Raji (cell line): ENCODE measurements around the gene CA9.
A peak's percentile ranks its signal among the peaks of the same experiment; 100 is the strongest.

Experiments
- POLR2A ChIP-seq: IDR thresholded peaks from 2 replicates; pipeline ENCODE4 v1.6.1; 2011; ENCODE audit warnings: low read depth, low read length, control low read depth; ENCODE audit not compliant: insufficient read depth

The CA9 gene

DNA sequence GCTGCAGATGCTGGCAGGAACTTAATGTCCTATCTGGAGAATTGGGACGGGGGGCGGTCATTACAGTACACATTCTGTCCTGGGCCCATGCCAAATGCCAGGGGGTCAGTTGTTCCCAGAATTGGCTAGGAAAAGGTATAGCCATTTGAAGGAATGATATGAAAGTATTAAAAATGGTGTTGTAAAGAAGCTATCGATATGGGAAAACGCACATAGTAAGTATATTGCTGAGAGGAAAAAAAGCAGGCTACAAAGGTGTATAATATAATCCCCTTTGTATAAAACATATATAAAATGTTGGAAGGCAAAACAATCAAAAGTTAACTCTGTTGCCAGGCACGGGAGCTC is 8.3 kb upstream of the CA9 start:
- no peak for TF ChIP-seq POLR2A

DNA sequence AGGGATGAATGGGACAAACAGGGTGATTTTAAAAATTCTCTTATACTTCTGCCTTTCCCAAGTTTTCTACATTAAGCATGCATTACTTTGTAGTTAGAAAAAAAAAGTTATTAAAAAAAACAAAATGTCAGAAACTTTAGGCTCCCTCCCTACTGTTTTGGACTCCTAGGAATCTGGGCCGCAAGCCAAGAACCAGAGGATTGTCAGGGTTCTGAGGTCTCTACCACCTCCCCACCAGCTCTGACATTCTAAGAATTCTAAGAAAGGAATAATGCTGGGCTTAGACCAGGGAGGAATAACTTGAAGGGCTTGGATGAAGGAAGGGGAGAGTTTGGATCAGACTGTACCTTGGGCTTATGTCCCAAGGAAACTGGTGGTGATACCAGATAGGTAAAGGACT is 7.7 kb upstream of the CA9 start:
- TF ChIP-seq POLR2A, result no peak

DNA sequence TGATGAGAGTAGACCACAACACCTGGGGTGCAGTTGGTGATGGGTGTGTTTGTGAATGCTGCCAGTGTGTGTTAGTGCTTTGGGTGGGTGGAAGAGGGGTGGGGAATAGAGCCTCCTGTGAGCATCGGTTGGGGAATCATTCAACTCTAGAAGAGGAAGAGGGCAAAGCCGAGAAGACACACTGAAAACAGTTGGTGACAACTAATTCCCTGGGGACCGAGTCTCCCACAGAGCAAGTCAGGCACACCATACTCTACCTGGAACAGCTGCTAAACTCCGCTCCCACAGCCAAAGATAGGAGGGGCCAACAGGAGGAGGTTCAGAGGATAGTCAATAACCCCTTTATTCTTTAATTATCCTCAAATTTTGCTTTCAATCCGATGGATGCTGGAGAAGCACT is 7.2 kb upstream of the CA9 start:
- TF ChIP-seq POLR2A, result no peak

DNA sequence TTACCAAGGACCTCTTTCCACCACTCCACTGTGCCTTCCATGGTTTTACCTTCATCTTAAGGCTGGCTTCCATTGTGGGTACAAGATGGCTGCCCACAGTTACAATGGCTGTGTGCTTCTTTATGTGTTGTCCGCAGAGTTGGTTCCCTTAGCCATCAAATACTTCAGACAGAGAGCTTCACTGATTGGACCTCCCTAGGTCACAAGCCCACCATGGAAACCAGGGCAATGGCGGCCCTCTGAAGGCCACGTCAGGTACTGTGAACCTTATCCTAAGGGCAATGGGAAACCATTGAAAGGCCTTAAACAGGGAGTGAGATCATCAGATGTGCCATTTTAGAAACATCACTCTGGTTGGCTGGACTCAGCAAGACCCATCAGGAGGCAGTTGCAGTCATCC is 5.8 kb upstream of the CA9 start:
- no peak for TF ChIP-seq POLR2A

DNA sequence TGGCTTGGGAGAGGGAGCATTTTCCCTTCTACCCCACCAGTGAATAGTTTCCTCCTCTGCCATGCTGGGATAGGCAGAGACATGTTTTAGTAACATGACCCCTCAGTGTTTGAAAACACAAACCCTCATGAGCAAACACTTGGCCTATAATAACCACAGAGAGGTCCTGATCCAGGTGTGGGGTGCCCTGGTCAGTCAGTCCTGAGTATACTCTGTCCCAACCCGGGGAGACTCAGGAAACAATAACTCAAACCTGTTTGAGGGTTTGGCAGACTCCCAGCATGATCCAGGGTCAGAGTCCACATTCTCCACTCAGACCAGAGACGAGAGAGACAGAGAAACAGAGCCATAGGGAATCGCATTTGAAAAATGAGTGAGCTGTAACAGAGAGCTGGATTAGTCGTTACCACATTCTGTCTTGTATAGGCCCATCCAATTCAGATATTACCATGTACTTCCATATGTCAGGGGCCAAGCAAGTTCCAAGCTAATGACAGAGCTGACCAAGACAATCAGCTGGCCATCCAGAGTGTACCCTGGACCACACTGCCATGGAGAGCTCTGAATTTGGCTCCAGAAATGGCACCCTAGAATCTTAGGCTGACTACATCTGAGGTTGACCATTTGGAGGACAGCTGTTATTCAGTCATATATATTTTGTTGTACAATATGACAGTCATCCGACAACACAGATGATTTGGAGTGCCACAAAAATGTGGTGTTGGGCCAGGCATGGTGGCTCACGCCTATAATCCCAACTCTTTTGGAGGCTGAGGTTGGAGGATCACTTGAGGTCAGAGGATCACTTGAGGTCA is 4.2 kb upstream of the CA9 start:
- TF ChIP-seq POLR2A, result no peak

DNA sequence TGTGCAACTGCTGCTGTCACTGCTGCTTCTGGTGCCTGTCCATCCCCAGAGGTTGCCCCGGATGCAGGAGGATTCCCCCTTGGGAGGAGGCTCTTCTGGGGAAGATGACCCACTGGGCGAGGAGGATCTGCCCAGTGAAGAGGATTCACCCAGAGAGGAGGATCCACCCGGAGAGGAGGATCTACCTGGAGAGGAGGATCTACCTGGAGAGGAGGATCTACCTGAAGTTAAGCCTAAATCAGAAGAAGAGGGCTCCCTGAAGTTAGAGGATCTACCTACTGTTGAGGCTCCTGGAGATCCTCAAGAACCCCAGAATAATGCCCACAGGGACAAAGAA is 265 bp downstream of the CA9 start:
- TF ChIP-seq POLR2A, result no peak

DNA sequence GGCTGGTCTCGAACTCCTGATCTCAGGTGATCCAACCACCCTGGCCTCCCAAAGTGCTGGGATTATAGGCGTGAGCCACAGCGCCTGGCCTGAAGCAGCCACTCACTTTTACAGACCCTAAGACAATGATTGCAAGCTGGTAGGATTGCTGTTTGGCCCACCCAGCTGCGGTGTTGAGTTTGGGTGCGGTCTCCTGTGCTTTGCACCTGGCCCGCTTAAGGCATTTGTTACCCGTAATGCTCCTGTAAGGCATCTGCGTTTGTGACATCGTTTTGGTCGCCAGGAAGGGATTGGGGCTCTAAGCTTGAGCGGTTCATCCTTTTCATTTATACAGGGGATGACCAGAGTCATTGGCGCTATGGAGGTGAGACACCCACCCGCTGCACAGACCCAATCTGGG is 1.5 kb downstream of the CA9 start:
- no peak for TF ChIP-seq POLR2A

DNA sequence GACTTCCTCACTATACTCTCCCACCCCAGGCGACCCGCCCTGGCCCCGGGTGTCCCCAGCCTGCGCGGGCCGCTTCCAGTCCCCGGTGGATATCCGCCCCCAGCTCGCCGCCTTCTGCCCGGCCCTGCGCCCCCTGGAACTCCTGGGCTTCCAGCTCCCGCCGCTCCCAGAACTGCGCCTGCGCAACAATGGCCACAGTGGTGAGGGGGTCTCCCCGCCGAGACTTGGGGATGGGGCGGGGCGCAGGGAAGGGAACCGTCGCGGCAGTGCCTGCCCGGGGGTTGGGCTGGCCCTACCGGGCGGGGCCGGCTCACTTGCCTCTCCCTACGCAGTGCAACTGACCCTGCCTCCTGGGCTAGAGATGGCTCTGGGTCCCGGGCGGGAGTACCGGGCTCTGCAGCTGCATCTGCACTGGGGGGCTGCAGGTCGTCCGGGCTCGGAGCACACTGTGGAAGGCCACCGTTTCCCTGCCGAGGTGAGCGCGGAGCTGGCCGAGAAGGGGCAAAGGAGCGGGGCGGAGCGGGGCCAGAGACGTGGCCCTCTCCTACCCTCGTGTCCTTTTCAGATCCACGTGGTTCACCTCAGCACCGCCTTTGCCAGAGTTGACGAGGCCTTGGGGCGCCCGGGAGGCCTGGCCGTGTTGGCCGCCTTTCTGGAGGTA is 2.1 kb downstream of the CA9 start:
- TF ChIP-seq POLR2A, result no peak

DNA sequence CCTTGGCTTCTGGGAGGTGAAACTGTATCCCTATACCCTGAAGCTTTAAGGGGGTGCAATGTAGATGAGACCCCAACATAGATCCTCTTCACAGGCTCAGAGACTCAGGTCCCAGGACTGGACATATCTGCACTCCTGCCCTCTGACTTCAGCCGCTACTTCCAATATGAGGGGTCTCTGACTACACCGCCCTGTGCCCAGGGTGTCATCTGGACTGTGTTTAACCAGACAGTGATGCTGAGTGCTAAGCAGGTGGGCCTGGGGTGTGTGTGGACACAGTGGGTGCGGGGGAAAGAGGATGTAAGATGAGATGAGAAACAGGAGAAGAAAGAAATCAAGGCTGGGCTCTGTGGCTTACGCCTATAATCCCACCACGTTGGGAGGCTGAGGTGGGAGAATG is 5.4 kb downstream of the CA9 start:
- no peak for TF ChIP-seq POLR2A

DNA sequence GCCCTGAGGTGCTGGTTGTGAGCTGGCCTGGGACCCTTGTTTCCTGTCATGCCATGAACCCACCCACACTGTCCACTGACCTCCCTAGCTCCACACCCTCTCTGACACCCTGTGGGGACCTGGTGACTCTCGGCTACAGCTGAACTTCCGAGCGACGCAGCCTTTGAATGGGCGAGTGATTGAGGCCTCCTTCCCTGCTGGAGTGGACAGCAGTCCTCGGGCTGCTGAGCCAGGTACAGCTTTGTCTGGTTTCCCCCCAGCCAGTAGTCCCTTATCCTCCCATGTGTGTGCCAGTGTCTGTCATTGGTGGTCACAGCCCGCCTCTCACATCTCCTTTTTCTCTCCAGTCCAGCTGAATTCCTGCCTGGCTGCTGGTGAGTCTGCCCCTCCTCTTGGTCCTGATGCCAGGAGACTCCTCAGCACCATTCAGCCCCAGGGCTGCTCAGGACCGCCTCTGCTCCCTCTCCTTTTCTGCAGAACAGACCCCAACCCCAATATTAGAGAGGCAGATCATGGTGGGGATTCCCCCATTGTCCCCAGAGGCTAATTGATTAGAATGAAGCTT is 6.1 kb downstream of the CA9 start:
- TF ChIP-seq POLR2A, result no peak

DNA sequence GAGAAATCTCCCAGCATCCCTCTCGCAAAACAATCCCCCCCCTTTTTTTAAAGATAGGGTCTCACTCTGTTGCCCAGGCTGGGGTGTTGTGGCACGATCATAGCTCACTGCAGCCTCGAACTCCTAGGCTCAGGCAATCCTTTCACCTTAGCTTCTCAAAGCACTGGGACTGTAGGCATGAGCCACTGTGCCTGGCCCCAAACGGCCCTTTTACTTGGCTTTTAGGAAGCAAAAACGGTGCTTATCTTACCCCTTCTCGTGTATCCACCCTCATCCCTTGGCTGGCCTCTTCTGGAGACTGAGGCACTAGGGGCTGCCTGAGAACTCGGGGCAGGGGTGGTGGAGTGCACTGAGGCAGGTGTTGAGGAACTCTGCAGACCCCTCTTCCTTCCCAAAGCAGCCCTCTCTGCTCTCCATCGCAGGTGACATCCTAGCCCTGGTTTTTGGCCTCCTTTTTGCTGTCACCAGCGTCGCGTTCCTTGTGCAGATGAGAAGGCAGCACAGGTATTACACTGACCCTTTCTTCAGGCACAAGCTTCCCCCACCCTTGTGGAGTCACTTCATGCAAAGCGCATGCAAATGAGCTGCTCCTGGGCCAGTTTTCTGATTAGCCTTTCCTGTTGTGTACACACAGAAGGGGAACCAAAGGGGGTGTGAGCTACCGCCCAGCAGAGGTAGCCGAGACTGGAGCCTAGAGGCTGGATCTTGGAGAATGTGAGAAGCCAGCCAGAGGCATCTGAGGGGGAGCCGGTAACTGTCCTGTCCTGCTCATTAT is 6.8 kb downstream of the CA9 start:
- peak; percentile 50 for TF ChIP-seq POLR2A

DNA sequence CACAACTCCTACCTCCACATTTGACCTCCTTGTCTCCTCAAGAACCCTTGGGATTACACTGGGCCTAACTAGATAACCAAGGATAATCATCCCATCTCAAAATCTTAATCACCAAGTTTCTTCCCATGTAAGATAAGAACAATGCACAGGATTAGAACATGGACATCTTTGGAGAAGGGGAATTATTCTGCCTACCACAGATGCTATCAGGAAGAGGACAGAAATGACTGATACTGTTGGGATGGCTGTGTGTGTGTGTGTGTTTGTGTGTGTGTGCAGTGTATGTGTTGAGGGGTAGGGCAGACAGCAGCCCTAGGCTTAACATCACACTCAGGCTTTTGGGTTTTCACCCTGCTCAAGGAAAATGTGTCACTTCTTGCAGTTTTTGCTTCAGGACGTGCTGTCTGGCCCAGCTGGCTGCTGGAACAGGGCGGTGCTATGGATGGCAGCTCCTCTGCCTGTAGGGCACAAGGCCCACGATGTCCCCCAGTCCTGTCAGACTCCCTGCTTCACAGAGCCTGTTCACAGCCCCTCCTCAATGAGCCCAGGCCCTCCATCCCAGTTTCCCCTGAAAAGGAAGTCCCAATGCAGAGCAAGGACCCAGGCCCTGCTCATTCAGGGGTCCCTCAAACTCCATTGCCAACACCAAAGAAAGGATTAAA is 7.7 kb downstream of the CA9 start:
- TF ChIP-seq POLR2A, result no peak

DNA sequence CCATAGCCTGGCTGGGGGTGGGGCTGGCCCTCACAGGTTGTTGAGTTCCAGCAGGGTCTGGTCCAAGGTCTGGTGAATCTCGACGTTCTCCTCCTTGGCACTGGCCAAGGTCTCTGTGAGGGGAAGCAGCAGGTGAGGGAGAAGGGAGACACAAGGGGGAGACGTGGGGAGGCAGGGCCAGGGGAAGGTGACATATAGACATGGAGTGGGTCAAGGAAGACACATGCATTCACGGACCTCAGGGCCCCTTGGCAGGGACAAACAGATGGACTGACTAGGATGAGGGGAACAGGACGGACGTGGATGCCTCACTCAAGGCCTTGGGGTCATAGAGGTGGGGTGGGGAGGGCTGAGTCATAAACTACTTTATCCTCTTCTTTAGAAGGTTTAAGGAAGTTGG is 8.3 kb downstream of the CA9 start:
- TF ChIP-seq POLR2A, result no peak

DNA sequence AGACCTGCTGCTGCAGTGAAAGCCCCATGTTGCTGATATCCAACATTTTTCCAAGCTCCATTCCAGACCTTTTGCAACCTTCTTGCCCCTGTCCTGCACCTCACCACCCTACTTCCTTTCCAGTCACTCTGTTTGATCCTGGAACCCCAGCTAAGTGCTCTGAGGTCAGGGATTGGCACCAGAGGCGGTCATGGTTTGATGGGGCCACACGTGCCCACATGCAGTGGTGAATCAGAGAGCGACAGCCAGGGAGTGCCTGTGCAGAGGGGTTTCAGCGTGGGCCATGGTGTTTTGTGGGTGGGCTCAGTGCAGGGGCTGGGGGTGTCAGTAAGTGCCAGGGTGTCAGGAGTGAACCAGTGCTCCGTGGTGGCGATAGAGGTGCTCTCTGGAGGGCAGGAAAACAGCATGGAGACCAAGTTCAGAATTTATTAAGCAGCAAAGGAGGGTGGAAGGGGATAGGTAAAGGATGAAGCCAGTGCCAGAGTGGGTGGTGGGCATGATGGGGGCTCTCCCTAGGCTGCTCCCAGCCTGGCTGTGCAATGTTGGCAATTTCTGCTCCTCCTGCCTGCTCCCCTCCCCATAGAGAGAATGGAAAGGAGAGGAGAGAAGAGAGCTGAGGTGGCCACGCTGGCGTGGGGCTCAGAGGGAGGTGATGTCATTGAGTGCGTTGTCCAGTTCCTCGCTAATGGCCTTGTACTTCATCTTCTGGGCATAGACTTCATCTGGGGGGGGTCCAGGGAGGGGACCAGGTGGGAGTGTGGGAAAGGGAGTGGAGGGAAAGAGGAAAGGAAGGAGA is 9.0 kb downstream of the CA9 start:
- TF ChIP-seq POLR2A, result no peak

DNA sequence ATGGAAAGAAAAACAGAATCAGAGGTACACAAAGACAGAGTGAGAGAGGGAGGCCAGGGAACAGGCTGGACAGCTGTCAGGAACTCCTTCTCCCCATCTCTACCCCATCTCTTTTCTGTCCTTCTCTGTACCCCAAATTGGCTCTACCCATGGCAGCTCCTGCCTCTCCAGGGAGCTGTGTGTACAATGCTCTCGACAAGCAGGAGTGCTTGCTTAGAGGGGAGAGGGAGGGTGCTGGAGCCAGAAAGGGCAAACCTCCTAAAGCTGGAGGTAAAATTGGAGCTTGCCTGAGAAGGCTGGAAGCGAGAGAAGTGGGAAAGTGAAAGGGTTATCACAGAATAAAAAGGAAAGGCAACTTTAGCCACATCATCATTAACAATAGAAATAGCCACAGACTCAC is 9.6 kb downstream of the CA9 start:
- TF ChIP-seq POLR2A, result no peak
